Activated CD8-positive, alpha-beta memory T cell treated with anti-CD3 and anti-CD28 coated beads, Interleukin-2, amount 50 U/mL, for 1 hour (primary cell): ENCODE data around the gene CHPF.

ENCODE experiments used
- DNase-seq: peaks from one replicate; pipeline ENCODE4 v3.0.0-alpha.2; 2020; ENCODE audit errors: extremely low read depth

The CHPF gene

DNA sequence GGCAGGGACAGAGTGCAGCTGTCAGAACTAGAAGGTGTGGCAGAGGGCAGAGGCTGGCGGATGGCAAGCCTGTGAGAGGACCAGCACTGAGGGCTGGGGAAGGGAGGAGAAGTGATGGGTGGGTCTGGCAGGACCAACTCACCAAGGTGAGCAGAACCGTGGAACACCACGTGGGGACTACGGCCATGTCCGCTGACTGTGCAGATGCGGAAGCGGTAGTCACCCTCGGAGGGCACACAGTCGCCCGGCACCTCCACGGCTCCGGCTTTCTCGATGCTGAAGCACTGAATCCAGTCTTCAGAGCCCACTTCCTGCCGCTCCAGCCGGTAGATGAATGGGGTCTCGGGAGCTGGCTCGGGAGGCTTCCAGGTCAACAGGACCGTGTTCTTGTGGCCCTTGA lies 23.5 kb upstream of the CHPF start:
- no peak for DNase-seq

DNA sequence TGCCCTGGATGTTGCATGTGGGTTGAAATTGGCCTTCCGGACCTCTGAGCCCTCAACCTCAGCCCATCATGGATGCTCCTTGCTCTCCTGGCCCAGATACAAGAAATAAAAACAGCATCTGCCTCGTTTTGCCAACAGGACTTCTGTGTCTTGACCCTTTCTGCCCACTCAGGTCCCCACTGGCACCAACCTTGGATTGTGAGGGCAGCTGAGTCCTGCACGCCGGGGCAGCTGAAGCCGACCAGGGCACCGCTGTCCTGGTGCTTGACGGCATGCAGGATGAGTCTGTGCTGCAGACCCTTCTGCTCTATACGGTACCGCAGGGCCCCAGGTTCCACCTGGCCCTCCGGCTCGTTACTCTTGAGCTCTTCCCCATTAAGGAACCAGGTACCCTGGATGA lies 23.0 kb upstream of the CHPF start:
- no peak for DNase-seq

DNA sequence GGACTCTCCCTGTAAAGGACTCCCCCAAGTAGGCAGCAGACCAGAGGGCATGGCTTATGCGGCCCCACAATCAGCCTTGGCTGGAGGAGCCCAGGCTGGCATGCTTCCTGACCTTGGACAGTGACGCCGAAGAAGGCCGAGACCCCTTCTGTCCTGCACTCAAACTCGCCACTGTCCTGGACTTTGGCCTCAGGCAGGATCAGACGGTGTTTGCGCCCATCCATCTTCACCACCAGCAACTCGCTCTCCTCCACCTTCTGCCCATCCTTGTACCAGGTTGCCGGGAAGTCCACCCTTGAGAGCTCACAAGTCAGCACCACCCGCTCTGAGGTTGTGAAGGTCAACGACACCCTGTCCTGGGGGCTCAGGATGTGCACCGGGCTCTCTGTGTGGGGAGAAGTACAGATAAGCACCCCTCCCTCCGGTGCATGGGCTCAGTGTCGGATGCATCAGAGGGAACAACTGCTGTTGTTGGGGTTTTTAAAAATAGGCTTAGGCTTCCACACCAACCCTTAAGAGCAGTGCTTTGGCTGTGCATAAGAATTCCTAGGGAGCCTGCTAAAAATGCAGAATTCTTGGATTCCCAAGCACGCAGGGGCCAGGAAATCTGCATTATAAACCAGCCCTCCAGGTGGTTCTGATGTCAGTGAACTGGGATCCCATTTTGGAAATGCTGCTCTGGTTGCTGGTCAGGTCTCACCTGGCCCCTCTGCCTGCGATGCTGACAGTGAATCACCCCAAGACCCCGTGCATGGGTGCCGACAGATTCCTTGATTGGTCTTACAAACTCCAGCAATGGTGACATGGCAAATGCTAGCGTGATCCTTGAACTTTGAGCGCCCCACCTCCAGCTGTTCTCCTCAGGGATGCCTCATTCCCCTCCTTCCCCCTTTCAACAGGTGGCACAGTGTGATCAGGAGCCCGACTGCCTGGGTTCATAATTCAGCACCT lies 21.8 kb upstream of the CHPF start:
- DNase-seq, result no peak

DNA sequence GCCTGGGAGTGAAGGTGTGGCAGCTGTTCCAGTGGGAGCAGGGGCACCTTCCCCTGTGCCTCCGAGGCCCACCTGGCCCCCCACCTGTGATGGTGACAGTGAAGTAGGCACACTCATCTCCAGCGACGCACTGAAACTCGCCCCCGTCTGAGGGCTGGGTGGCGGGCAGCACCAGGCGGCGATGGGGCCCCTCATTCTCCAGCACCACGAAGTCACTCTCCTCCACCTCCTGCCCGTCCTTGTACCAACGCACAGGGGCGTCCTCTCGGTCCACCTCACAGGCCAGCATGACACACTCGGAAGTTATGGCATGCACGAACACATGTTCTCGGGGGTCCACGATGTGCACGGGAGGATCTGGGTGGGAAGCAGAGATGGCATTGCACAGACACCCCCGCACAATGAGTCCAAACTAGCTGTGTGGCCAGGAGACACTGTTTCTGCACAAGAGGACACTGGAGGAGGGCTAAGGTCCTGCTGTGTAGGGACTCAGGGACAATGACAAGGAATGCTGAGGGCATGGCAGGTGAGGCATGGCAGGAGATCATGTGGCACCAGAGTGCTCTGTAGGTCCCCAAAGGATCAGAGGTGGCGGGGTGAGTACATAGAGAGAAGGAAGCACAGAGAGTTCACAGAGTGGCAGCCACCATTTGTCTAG lies 19.8 kb upstream of the CHPF start:
- no peak for DNase-seq

DNA sequence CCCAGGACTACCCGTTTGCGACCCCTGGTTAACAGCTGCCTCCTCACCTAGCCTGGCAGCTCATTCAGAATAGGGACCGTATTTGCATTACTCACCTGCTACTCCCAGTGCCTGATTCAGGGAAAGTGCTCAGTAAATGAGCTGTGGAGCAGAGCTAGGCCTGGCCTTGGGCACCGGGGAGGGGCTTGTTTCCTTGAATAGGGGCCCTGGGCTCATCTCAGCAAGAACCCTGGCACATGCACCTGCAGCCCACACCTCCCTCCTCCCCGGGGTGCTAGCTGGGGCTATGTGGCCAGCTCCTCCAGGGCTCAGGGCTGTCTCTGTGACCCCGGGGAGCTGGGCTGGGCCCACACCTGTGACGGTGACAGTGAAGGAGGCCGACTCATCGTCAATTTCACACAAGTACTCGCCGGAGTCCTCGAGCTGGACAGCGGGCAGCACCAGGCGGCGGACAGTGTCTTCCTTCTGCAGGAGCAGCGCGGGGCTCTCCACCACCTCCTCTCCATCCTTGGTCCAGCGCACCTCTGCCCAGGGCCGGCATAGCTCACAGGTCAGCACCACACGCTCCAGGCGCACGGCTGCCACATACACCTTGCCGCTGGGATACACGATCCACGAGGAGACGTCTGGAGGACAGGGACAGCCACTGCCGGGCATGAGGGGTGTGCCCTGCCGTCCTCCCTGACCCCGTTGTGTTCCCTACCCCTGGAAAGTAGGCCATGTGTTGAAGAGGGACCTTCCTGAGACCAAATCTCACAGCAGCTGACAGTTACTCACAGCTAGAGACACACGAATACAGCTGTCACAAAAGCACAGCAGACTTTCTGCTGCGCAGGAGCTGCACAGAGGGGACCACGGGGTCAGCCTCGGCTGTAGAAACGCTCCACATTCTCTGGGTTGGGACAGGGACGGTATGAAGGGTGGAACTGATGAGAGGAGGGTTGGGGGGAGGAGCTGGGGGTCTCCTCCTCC lies 18.7 kb upstream of the CHPF start:
- DNase-seq, result no peak

DNA sequence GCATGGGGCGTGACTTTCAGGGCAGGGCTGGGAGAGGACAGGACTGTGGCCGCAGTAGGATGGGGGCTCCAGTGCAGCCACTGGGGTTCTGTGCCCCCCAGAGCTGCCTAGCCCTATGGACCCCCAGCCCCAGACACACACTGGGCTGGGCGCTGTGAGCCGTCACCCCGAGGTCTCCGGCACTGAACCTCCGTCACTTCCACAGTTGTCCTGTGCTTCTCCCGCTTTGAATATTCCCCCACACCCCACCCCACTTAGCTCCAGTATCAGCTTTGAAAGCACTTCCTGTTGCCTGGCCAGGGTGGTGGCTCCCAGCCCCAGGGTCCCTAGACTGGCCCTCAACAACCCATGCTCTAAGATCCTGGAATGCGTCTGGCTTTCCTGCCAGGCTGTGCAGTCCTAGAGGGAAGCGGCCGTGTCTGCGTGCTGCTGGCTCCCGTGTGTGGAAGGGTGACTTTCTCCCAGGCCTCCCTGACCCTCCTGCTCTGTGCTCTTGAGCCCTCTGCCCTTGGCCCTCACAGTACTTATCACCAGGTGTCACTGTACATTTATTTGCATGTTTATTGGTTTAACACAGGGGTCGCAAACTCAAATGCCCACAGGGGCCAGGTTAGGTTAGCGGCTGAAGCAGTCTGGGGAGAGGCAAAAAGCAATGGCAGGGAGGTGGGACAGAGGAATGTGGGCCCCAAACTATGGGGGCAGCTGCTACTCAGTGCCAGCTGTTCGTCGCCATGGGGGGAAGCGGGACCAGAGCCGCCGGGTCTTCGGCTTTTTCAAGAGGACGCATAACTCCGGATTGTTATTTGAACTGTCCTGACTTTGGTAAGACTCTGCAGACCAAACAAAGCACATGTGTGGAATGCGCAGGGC lies 17.8 kb upstream of the CHPF start:
- no peak for DNase-seq

GRCh38 chr2:219560893-219561178 lies 17.2 kb upstream of the CHPF start:
- no peak for DNase-seq

DNA sequence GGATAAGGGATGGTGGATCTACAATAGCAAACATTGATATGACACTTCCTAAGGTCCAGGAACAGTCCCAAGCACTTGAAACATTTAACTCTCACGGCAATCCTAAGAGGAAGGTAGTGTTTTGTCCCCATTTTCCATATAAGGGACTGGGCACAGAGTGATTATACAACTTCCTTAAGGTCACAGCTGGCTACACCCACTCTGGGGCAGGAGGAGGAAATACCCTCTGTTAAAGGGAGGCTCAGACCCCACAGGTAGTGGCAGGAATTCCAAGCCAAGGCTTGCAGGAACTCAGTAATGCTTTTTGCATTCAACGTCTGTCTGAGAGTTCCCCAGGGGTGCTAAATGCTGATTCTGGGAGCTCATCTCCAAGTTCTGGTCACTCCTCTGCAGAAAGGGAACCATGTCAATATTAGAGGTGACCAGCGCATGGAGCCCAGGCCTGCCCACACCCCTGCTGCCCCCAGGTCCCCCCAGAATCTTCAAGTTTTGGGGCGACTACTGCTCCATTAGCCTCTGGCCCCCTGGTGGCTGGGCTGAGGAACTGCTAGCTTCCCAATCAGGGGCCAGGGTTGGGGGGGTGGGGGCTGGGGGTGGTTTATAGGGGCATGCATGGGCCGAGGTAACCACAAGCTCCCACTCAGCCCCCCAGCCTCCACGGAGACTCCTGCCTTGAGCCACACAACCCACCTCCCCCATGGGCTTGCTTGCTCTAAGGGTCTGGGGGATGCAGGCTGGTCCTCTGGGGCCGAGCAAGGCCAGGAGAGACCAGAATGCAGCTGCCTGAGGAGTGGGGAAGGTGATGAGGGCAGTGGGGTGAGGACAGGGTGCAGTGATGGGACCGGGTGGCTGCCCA lies 16.7 kb upstream of the CHPF start:
- DNase-seq, result no peak

DNA sequence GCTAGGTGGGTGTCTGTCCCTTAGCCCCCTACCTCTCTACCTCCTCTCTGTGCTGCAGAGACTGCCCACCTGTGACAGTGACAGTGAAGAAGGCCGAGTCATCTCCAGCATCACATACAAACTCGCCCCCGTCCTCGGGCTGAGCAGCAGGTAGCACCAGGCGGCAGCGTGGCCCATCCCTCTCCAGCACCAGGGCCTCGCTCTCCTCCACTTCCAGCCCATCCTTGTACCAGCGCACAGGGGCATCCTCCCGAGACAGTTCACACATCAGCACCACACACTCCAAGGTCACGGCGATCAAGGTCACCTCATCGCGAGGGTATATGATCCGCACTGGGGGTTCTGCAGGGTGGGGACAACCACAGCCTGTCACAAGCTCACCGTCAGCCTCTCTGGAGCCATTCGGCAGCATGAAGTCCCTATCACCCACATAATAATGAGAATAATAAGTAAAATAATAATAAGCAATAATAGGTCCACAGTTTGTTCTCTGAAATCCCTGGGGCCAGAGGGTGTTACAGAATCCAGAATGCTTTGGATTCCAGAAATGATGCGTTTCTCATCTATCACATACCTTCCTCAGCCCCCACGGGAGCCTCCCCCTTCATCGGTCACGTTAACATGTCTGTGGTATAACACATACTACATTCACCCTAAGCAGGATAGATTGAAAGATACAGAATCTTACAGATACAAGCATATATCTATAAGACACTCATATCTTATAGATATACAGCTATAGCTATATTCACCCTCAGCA lies 15.7 kb upstream of the CHPF start:
- DNase-seq, result no peak

DNA sequence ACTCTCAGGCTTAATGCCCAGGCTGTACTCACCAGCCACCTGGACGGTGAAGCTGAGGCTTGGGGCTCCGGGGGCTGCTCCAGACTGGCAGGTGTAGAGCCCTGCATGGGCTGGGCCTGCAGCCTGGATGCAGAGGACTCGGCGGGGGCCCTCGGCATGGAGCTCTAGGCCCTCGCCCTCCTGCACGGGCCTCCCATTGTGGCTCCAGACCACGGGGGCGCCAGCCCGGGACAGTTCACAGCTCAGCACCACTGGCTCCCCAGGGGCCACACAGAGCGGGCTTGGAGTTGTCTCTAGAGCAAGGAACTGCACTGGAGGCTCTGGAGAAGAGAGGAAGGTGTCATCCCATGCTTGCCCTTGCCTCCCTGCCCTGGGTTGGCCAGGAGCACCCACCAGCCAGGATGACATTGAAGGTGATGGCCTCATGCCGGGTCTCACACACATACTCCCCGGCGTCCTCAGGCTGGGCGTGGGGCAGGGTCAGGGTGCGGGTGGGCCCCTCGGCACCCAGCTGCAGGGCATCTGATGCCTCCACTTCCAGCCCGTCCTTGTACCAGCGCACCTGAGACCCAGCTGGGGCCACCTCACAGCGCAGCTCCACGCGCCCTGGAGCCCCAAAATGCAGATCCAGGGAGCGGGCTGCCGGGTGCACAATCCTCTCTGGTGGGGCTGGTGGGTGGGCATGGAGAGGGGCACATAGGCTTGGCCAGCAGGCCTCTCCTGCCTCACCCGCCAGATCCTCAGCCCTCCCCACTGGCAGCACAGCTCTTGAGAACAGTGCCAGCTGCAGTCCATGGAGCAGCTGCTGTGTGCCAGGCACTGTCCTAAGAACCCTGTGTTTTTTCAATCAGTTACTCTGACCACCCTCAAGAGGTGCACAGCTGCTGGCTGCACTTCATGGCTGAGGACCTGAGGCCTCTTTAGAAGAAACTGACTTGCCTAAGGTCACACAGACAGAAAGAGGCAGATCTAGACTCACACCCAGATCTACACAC lies 14.5 kb upstream of the CHPF start:
- DNase-seq, result no peak

GRCh38 chr2:219557320-219557719 lies 13.7 kb upstream of the CHPF start:
- DNase-seq, result no peak

- DNase-seq, result no peak
These were observed 12.8 kb upstream of the CHPF start for GRCh38 chr2:219556413-219556812.

DNA sequence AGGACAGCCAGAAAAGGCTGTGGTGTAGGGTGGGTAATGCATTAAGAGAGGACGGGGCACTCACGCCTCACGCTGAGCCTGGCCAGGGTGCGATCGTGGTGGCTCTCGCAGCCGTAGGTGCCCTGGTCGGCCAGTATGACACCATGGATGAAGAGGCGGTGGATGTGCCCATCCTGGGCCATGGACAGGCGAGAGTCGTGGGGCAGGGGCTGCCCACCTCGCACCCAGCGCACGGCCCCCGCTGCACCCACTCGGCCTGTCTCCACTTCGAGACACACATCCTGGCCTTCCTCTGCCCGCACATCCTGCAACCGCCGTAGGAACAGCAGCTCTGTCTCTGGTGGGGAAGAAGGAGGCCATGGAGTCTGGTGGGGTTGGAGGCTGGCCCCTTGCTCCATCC lies 12.3 kb upstream of the CHPF start:
- no peak for DNase-seq

- no peak for DNase-seq
These were observed 10.7 kb upstream of the CHPF start for GRCh38 chr2:219554350-219554749.

DNA sequence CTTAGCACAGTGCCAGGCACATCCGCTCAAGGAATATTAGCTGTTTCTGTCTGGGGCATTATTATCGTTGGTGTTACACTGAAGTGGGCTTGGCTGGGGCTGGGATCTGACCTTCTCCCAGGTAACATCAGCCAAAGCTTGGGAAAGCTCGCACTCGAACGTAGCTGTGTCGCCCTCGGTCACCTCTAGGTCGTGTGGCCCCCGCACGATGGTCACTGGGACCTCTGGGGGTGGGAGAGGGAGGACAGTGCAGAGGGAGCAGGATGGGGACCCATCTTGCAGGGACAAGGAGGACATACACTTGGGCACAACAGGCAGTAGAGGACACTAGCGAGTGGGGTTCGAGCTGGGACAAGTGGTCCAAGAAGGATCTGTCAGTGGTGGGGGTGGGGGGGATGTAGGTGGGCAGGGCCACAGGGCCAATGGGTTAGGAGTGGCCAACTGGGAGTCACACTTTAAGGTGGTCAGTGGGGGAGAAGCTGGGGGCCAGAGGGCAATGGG lies 9.9 kb upstream of the CHPF start:
- no peak for DNase-seq

DNA sequence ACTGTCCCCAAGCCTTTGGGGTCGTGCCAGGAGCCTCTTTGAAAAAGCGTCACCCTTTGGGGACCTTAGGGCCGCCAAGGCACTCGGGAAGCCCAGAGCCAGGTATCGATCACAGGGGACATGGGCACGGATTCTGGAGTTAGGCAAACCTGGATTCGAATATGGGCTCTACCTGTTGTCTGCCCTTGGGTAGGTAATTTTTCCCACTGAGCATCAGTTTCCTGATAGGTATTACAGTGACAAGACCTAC lies 9.5 kb upstream of the CHPF start:
- DNase-seq, result no peak

- DNase-seq, result peak; percentile 52
These were observed 9.0 kb upstream of the CHPF start for GRCh38 chr2:219552382-219553167.
